Rectal smooth muscle tissue (tissue), 1 donor: ENCODE measurements around the gene NRN1.
A peak's percentile ranks its signal among the peaks of the same experiment; 100 is the strongest.

Source experiments
- H3K27ac ChIP-seq: one replicate; pipeline ENCODE4 v1.7.0; 2013; ENCODE audit warnings: low read depth, low read length, inconsistent platforms
- H3K27me3 ChIP-seq: one replicate; pipeline ENCODE4 v1.7.0; 2013; ENCODE audit warnings: low read length; ENCODE audit not compliant: control insufficient read depth, insufficient read depth
- H3K36me3 ChIP-seq: one replicate; pipeline ENCODE4 v1.7.0; 2013; ENCODE audit warnings: low read length; ENCODE audit not compliant: control insufficient read depth, insufficient read depth
- H3K4me1 ChIP-seq: one replicate; pipeline ENCODE4 v1.7.0; 2013; ENCODE audit warnings: low read length; ENCODE audit not compliant: control insufficient read depth, insufficient read depth
- H3K4me3 ChIP-seq: one replicate; pipeline ENCODE4 v1.7.0; 2013; ENCODE audit warnings: low read length
- H3K9ac ChIP-seq: one replicate; pipeline ENCODE4 v1.7.0; 2013; ENCODE audit warnings: low read length

NRN1 gene

GRCh38 chr6:6008089-6008647 lies 1.4 kb upstream of the NRN1 start:
- H3K4me3 ChIP-seq: peak overlapping the region; percentile 52
- H3K27me3 ChIP-seq: peaks cover 44% of the 10 kb centered on the region
- peaks cover 2% of the 10 kb centered on the region for H3K4me1 ChIP-seq
- H3K27ac ChIP-seq: no peak overlapping the region
- H3K36me3 ChIP-seq: no peaks in the 10 kb centered on the region
- no peak overlapping the region for H3K9ac ChIP-seq

- Histone ChIP-seq H3K36me3 (no peaks in the 10 kb centered on the region), H3K27me3 (peaks cover 51% of the 10 kb centered on the region), H3K4me1 (peaks cover 2% of the 10 kb centered on the region), H3K9ac (no peak overlapping the region), H3K27ac (no peak overlapping the region), H3K4me3 (peak overlapping the region; percentile 29)
These were observed 802 bp upstream of the NRN1 start for GRCh38 chr6:6007366-6008088.

DNA sequence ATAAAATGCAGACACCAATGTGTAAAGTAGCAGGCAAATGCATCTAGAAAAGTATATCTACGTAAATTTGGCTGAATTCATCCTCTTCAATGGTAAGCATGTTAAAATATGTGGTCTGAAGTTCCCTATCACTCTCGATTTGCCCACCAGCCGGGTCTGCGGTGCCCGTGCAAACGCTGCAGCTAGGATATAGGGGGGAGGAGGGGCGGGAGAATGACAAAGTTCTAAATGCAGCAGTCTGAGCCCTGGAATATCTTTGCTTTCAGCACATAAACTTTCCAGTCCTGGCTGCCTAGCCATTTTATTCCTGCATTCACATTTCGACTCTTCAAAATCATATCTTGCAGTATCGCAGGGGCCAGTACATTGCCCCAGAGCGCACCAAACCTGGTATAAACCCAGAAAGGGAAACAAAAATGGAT lies 708 bp downstream of the NRN1 start:
- H3K4me1 ChIP-seq: peaks cover 2% of the 10 kb centered on the region
- H3K9ac ChIP-seq: no peak overlapping the region
- H3K27me3 ChIP-seq: peaks cover 61% of the 10 kb centered on the region
- H3K36me3 ChIP-seq: no peaks in the 10 kb centered on the region
- H3K4me3 ChIP-seq: no peak overlapping the region
- H3K27ac ChIP-seq: no peak overlapping the region

GRCh38 chr6:6005051-6006005 lies 1.4 kb downstream of the NRN1 start:
- Histone ChIP-seq H3K4me1 (peaks cover 2% of the 10 kb centered on the region), H3K27ac (no peak overlapping the region), H3K36me3 (no peaks in the 10 kb centered on the region), H3K4me3 (no peak overlapping the region), H3K9ac (no peak overlapping the region), H3K27me3 (peaks cover 62% of the 10 kb centered on the region)

GRCh38 chr6:6004390-6004995 lies 2.2 kb downstream of the NRN1 start:
- Histone ChIP-seq H3K4me3 (no peak overlapping the region), H3K27ac (no peak overlapping the region), H3K36me3 (no peaks in the 10 kb centered on the region), H3K4me1 (peaks cover 2% of the 10 kb centered on the region), H3K9ac (no peak overlapping the region), H3K27me3 (peaks cover 67% of the 10 kb centered on the region)

- Histone ChIP-seq H3K36me3 (no peaks in the 10 kb centered on the region), H3K27ac (no peak overlapping the region), H3K27me3 (peaks cover 74% of the 10 kb centered on the region), H3K4me1 (peaks cover 2% of the 10 kb centered on the region), H3K4me3 (peak overlapping the region; percentile 14), H3K9ac (no peak overlapping the region)
These were observed 2.9 kb downstream of the NRN1 start for GRCh38 chr6:6003621-6004366.

GRCh38 chr6:6002848-6003620 lies 3.7 kb downstream of the NRN1 start:
- H3K4me3 ChIP-seq: peak overlapping the region; percentile 14
- no peaks in the 10 kb centered on the region for H3K36me3 ChIP-seq
- H3K27ac ChIP-seq: no peak overlapping the region
- peaks cover 2% of the 10 kb centered on the region for H3K4me1 ChIP-seq
- H3K27me3 ChIP-seq: peaks cover 79% of the 10 kb centered on the region
- H3K9ac ChIP-seq: no peak overlapping the region

- H3K36me3 ChIP-seq: no peaks in the 10 kb centered on the region
- H3K27ac ChIP-seq: no peak overlapping the region
- peaks cover 81% of the 10 kb centered on the region for H3K27me3 ChIP-seq
- no peak overlapping the region for H3K4me3 ChIP-seq
- no peaks in the 10 kb centered on the region for H3K4me1 ChIP-seq
- no peak overlapping the region for H3K9ac ChIP-seq
These were observed 4.5 kb downstream of the NRN1 start for GRCh38 chr6:6002005-6002847.

DNA sequence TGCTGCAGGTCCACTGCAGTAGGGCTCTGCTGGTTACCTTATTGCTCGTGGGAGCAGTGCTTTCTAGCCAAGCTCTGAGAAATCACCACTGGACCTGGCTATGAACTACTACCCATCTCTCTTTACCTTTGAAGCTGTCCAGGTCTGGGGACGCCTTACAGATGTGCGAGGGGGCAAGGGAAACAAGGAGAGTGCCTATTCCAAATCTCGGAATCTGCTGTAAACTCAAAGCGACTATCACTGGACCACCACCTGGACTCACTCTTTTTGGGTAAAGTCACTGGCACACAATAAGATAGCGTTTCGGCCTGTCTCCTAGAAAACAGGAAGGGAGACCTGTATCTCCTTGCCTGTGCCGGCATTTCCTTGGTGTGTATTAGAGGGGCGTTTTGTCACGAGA lies 5.3 kb downstream of the NRN1 start:
- no peak overlapping the region for H3K27ac ChIP-seq
- H3K27me3 ChIP-seq: peaks cover 80% of the 10 kb centered on the region
- no peaks in the 10 kb centered on the region for H3K36me3 ChIP-seq
- no peaks in the 10 kb centered on the region for H3K4me1 ChIP-seq
- H3K9ac ChIP-seq: no peak overlapping the region
- H3K4me3 ChIP-seq: no peak overlapping the region

GRCh38 chr6:5999688-6000608 lies 6.8 kb downstream of the NRN1 start:
- Histone ChIP-seq H3K4me3 (no peak overlapping the region), H3K36me3 (no peaks in the 10 kb centered on the region), H3K27me3 (peaks cover 80% of the 10 kb centered on the region), H3K4me1 (peaks cover 2% of the 10 kb centered on the region), H3K27ac (no peak overlapping the region), H3K9ac (no peak overlapping the region)
